HG02759 (cell line): ENCODE measurements around the gene NEU3.
"Not testable (repeated sequence)": the region's sequence is repeated elsewhere in the genome, so short reads cannot be mapped to it uniquely, and the experiment has no call there.

Source experiments
- ATAC-seq: cut with Tn5 transposase; IDR thresholded peaks from one replicate; pipeline ENCODE4 v1.9.1; 2021; ENCODE audit warnings: mild to moderate bottlenecking, moderate library complexity; ENCODE audit not compliant: unreplicated experiment

Gene NEU3

GRCh38 chr11:74988541-74989259 is at the start of gene NEU3:
Gene NEU3 (plus strand): TSS chr11:74988933. CDS start chr11:74989061, 128 bp downstream.
- peak; percentile 90 for ATAC-seq

GRCh38 chr11:74941492-74941891 is 47.2 kb upstream of the NEU3 start:
- ATAC-seq: no peak

GRCh38 chr11:74942073-74942759 is 46.5 kb upstream of the NEU3 start:
- ATAC-seq: no peak

GRCh38 chr11:74948546-74948897 is 40.2 kb upstream of the NEU3 start:
- peak; percentile 3 for ATAC-seq

GRCh38 chr11:74948898-74949752 is 39.6 kb upstream of the NEU3 start, which contains the start of the genes SPCS2 and XRRA1:
Gene SPCS2 (plus strand): TSS chr11:74949266. CDS start chr11:74949286, 20 bp downstream.
Gene XRRA1 (minus strand): TSS chr11:74949091. CDS start chr11:74940878, 8,213 bp downstream.
- ATAC-seq: peak; percentile 94

- no peak for ATAC-seq
Observed at GRCh38 chr11:74949753-74950137, 39.0 kb upstream of the NEU3 start.

GRCh38 chr11:74950374-74950969 is 38.3 kb upstream of the NEU3 start:
- no peak for ATAC-seq

- ATAC-seq: no peak
Observed at GRCh38 chr11:74951226-74951625, 37.5 kb upstream of the NEU3 start.

- ATAC-seq: no peak
Observed at GRCh38 chr11:74952752-74953151, 36.0 kb upstream of the NEU3 start.

- ATAC-seq: no peak
Observed at GRCh38 chr11:74953451-74953850, 35.3 kb upstream of the NEU3 start.

GRCh38 chr11:74954199-74954598 is 34.5 kb upstream of the NEU3 start:
- no peak for ATAC-seq

- no peak for ATAC-seq
Observed at GRCh38 chr11:74956397-74957015, 32.2 kb upstream of the NEU3 start.

- ATAC-seq: no peak
Observed at GRCh38 chr11:74957937-74958629, 30.6 kb upstream of the NEU3 start.

GRCh38 chr11:74960128-74960527 is 28.6 kb upstream of the NEU3 start:
- not testable (repeated sequence) for ATAC-seq

GRCh38 chr11:74966651-74967050 is 22.1 kb upstream of the NEU3 start:
- ATAC-seq: no peak

- no peak for ATAC-seq
Observed at GRCh38 chr11:74970852-74971395, 17.8 kb upstream of the NEU3 start.

GRCh38 chr11:74971424-74971823 is 17.3 kb upstream of the NEU3 start:
- ATAC-seq: no peak

- no peak for ATAC-seq
Observed at GRCh38 chr11:74978041-74978440, 10.7 kb upstream of the NEU3 start.

GRCh38 chr11:74980634-74981033 is 8.1 kb upstream of the NEU3 start:
- no peak for ATAC-seq

- no peak for ATAC-seq
Observed at GRCh38 chr11:74981888-74982287, 6.8 kb upstream of the NEU3 start.
